GM12878 (cell line): ENCODE data around the gene CTSA. TPM values are rescaled to one million over a fixed set of nuclear protein-coding genes. Genes with fewer than 3 reads are reported as not detected.
A peak's percentile ranks its signal among the peaks of the same experiment; 100 is the strongest.

ENCODE experiments used
- ATAC-seq: fragments of 200-7000 bp; cut with Tn5 transposase; 3 replicates; pipeline ENCODE4 v1.9.1; 2020; ENCODE audit warnings: mild to moderate bottlenecking, moderate library complexity
- BruUV-seq: library from RNA; stranded (reverse); fragments of 400-500 nt; replicated peaks from 2 replicates; lab custom pipeline; 2021; lab: Mats Ljungman, UMichigan
- CTCF ChIA-PET: fragments of 300-600 bp; sonication (Branson Sonifier 250); formaldehyde crosslinking; extraction: SDS; loops from one replicate; lab custom pipeline; 2021; ENCODE audit warnings: inconsistent platforms; lab: Yijun Ruan, JAX
- POLR2A ChIA-PET: fragments of 350-600 bp; formaldehyde crosslinking; extraction: SDS; loops from one replicate; lab custom pipeline; 2021; ENCODE audit warnings: inconsistent platforms; lab: Charles Lee
- RAD21 ChIA-PET: fragments of 300-600 bp; sonication (Branson Sonifier 250); formaldehyde crosslinking; loops from one replicate; lab custom pipeline; 2023; ENCODE audit warnings: antibody characterized with exemption; ENCODE audit not compliant: unreplicated experiment; lab: Charles Lee
- SMC1A ChIA-PET: fragments of 300-600 bp; sonication (Branson Sonifier 250); formaldehyde crosslinking; loops from one replicate; lab custom pipeline; 2023; ENCODE audit not compliant: unreplicated experiment, uncharacterized antibody; lab: Charles Lee
- DNase-seq: peaks from one replicate; pipeline ENCODE4 v3.0.0-alpha.2; 2011; ENCODE audit warnings: low read depth, low spot score
- FAIRE-seq: peaks from 3 replicates; lab custom pipeline; 2011; peaks lifted over from hg19 to GRCh38; lab: Jason Lieb, UNC
- H2AFZ ChIP-seq: 2 replicates; pipeline ENCODE4 v1.6.0; 2011; ENCODE audit warnings: low read depth, low read length, control low read depth; ENCODE audit not compliant: control insufficient read depth
- H3K27ac ChIP-seq: 2 replicates; pipeline ENCODE4 v1.5.1; 2011; ENCODE audit warnings: control low read depth; ENCODE audit not compliant: control insufficient read depth, insufficient read depth
- H3K27me3 ChIP-seq, 2 experiments: replicated peaks in 1 of 2; 2 replicates each; pipeline versions ENCODE4 v1.6.0 to v1.6.1; 2011; ENCODE audit warnings: low read length in 1 of 2; ENCODE audit not compliant: control insufficient read depth in 2 of 2, insufficient read depth in 2 of 2
- H3K36me3 ChIP-seq, 2 experiments: 2 replicates each; pipeline ENCODE4 v1.5.1; 2011; ENCODE audit warnings: low read length in 1 of 2; ENCODE audit not compliant: control insufficient read depth in 2 of 2, insufficient read depth in 2 of 2
- H3K4me1 ChIP-seq: 2 replicates; pipeline ENCODE4 v1.6.1; 2011; ENCODE audit warnings: mild to moderate bottlenecking, low read length, moderate library complexity, mixed read lengths; ENCODE audit not compliant: control insufficient read depth, insufficient read depth
- H3K4me2 ChIP-seq: 2 replicates; pipeline ENCODE4 v1.6.0; 2011; ENCODE audit warnings: control low read depth; ENCODE audit not compliant: control insufficient read depth, insufficient read depth
- H3K4me3 ChIP-seq: fragments of 200-600 bp; sonication (generic); 2 replicates; pipeline ENCODE4 v1.5.1; 2016
- H3K79me2 ChIP-seq: 2 replicates; pipeline ENCODE4 v1.6.0; 2011; ENCODE audit warnings: low read length; ENCODE audit not compliant: control insufficient read depth, insufficient read depth
- H3K9ac ChIP-seq: 2 replicates; pipeline ENCODE4 v1.8.0; 2011; ENCODE audit warnings: low read length, control low read depth, mixed read lengths; ENCODE audit not compliant: control insufficient read depth, insufficient read depth
- H3K9me3 ChIP-seq: replicated peaks from 3 replicates; pipeline ENCODE4 v1.5.1; 2011; ENCODE audit warnings: mild to moderate bottlenecking, low read length; ENCODE audit not compliant: control insufficient read depth, insufficient read depth
- H4K20me1 ChIP-seq: 2 replicates; pipeline ENCODE4 v1.6.0; 2011; ENCODE audit not compliant: control insufficient read depth, insufficient read depth
- CEBPB ChIP-seq, 2 experiments: fragments of 150-350 bp in 1 of 2; IDR thresholded peaks; 2 replicates each; pipeline ENCODE4 v1.6.1; 2012 to 2014; ENCODE audit warnings: low read depth in 2 of 2, low read length in 2 of 2, borderline replicate concordance in 1 of 2, inconsistent platforms in 1 of 2
- CREB1 ChIP-seq: IDR thresholded peaks from 2 replicates; pipeline ENCODE4 v1.6.1; 2012; ENCODE audit warnings: low read depth, mild to moderate bottlenecking, inconsistent platforms
- ETV6 ChIP-seq, 2 experiments: fragments of 450-650 bp in 1 of 2; IDR thresholded peaks in 1 of 2; conservative IDR thresholded peaks in 1 of 2; 2 replicates each; pipeline ENCODE4 v1.6.1; 2014; ENCODE audit warnings: antibody characterized with exemption in 1 of 2, borderline replicate concordance in 1 of 2, low read depth in 1 of 2, mild to moderate bottlenecking in 1 of 2, moderate library complexity in 1 of 2
- MYC ChIP-seq: IDR thresholded peaks from 2 replicates; pipeline ENCODE4 v1.6.1; 2011; ENCODE audit warnings: mild to moderate bottlenecking, low read length, moderate library complexity, inconsistent platforms; ENCODE audit not compliant: insufficient read depth, insufficient replicate concordance, insufficient read length, severe bottlenecking
- POLR2A ChIP-seq: IDR thresholded peaks from 2 replicates; pipeline ENCODE4 v1.6.1; 2011; ENCODE audit warnings: low read depth, mild to moderate bottlenecking, low read length
- TCF12 ChIP-seq: IDR thresholded peaks from 2 replicates; pipeline ENCODE4 v1.6.1; 2011; ENCODE audit warnings: low read depth, mild to moderate bottlenecking, low read length
- WGBS: methylation state at CpG from one replicate; pipeline ENCODE4 v1.1.6; 2016; ENCODE audit warnings: low lambda C conversion rate; ENCODE audit not compliant: insufficient replicate concordance, insufficient coverage; ENCODE audit errors: missing lambda C conversion rate; 5-methylcytosine and 5-hydroxymethylcytosine counted together
- in situ Hi-C: fragments of 300-500 bp; cut with MboI; formaldehyde crosslinking; loops from 9 replicates; pipeline ENCODE4 v1.14.3; 2018; ENCODE audit warnings: mixed read lengths
- intact Hi-C: fragments of 100-400 bp; cut with micrococcal nuclease; formaldehyde crosslinking; loops from one replicate; pipeline ENCODE4 v1.14.2; 2022; ENCODE audit not compliant: unreplicated experiment
- polyA plus RNA-seq, 11 experiments: library from polyadenylated mRNA; depleted of rRNA in 4 of 11; unstranded in 6 of 11; stranded (reverse) in 5 of 11; fragments of >200 nt; fragmentation: Nextera tagmentation in 4 of 11; fragmentation: Illumina TruSeq in 1 of 11; extraction: Ambion mirVana in 4 of 11; extraction: Trizol in 1 of 11; gene quantifications; 1 replicate in 1 of 11; 2 replicates in 10 of 11; pipeline versions ENCODE4 v1.2.1 to v1.2.3, GENCODE V29; 2011 to 2016; ENCODE audit warnings: inconsistent platforms in 2 of 11, missing spikeins in 2 of 11, low read depth in 1 of 11
- total RNA-seq, 4 experiments: library from RNA; depleted of rRNA in 3 of 4; stranded (reverse); fragments of >200 nt in 3 of 4; fragmentation: Illumina TruSeq in 1 of 4; extraction: Trizol in 1 of 4; gene quantifications; 2 replicates each; pipeline versions ENCODE4 v1.2.1 to v1.2.3, GENCODE V29; 2013 to 2021
- TF ChIP-seq, protein P1 (sequence below): fragments of 450-650 bp; IDR thresholded peaks from 2 replicates; pipeline ENCODE4 v1.6.1; 2014; ENCODE audit warnings: mild to moderate bottlenecking
- TF ChIP-seq, protein P2 (sequence below), 3 experiments: IDR thresholded peaks in 2 of 3; conservative IDR thresholded peaks in 1 of 3; 2 replicates each; pipeline ENCODE4 v1.5.1; 2011; ENCODE audit warnings: low read depth in 3 of 3, low read length in 3 of 3, mild to moderate bottlenecking in 3 of 3, control low read depth in 2 of 3, moderate library complexity in 2 of 3, inconsistent platforms in 1 of 3, mixed read lengths in 1 of 3; ENCODE audit not compliant: control insufficient read depth in 2 of 3, insufficient read depth in 1 of 3; ENCODE audit errors: extremely low read depth in 1 of 3
- TF ChIP-seq, protein P3 (sequence below): IDR thresholded peaks from 2 replicates; pipeline ENCODE4 v1.6.1; 2011; ENCODE audit warnings: borderline replicate concordance, low read depth, mild to moderate bottlenecking, moderate library complexity, low read length; ENCODE audit not compliant: insufficient read depth, poor library complexity, severe bottlenecking

CTSA gene
- total and polyA plus RNA-seq, 10 of the 15 experiments (the other 5 are each of a cell fraction or from before 2014, with no cell fraction given), result 7.1 to 67.0 (median 36.2) TPM

DNA sequence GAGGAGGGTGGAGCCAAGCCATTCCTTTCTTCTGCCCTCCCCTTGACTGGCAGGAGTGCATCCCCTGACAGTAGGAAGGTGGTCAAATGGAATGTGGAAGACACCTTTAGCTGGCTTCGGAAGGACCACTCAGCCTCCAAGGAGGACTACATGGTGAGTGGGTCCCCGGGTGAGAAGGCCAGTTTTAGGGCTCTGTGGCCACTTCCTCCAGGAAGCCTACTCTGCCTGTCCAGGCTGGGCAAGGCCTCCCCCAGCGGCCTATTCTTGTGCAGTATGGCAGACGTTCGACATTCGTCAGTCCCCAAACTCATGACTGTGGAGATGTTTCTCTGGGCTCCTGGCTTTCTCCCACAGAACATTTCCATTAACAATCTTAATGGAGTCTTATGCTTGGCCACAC is 52.5 kb downstream of the CTSA start (continued):
- TF ChIP-seq, protein P1, sequence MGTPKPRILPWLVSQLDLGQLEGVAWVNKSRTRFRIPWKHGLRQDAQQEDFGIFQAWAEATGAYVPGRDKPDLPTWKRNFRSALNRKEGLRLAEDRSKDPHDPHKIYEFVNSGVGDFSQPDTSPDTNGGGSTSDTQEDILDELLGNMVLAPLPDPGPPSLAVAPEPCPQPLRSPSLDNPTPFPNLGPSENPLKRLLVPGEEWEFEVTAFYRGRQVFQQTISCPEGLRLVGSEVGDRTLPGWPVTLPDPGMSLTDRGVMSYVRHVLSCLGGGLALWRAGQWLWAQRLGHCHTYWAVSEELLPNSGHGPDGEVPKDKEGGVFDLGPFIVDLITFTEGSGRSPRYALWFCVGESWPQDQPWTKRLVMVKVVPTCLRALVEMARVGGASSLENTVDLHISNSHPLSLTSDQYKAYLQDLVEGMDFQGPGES, result no peak
- TF ChIP-seq, protein P2, sequence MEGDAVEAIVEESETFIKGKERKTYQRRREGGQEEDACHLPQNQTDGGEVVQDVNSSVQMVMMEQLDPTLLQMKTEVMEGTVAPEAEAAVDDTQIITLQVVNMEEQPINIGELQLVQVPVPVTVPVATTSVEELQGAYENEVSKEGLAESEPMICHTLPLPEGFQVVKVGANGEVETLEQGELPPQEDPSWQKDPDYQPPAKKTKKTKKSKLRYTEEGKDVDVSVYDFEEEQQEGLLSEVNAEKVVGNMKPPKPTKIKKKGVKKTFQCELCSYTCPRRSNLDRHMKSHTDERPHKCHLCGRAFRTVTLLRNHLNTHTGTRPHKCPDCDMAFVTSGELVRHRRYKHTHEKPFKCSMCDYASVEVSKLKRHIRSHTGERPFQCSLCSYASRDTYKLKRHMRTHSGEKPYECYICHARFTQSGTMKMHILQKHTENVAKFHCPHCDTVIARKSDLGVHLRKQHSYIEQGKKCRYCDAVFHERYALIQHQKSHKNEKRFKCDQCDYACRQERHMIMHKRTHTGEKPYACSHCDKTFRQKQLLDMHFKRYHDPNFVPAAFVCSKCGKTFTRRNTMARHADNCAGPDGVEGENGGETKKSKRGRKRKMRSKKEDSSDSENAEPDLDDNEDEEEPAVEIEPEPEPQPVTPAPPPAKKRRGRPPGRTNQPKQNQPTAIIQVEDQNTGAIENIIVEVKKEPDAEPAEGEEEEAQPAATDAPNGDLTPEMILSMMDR (IDR thresholded peaks at IDR 0.05 in 2 of 3, conservative IDR thresholded peaks at IDR 0.05 in 1 of 3; ENCODE audit: control insufficient read depth in 2 of 3, extremely low read depth in 1 of 3, insufficient read depth in 1 of 3, low read depth in 3 of 3, low read length in 3 of 3), result no peak
- no peak for TF ChIP-seq TCF12
- TF ChIP-seq CREB1, result no peak
- TF ChIP-seq MYC, result no peak
- TF ChIP-seq, all 136 proteins: peak for 0

DNA sequence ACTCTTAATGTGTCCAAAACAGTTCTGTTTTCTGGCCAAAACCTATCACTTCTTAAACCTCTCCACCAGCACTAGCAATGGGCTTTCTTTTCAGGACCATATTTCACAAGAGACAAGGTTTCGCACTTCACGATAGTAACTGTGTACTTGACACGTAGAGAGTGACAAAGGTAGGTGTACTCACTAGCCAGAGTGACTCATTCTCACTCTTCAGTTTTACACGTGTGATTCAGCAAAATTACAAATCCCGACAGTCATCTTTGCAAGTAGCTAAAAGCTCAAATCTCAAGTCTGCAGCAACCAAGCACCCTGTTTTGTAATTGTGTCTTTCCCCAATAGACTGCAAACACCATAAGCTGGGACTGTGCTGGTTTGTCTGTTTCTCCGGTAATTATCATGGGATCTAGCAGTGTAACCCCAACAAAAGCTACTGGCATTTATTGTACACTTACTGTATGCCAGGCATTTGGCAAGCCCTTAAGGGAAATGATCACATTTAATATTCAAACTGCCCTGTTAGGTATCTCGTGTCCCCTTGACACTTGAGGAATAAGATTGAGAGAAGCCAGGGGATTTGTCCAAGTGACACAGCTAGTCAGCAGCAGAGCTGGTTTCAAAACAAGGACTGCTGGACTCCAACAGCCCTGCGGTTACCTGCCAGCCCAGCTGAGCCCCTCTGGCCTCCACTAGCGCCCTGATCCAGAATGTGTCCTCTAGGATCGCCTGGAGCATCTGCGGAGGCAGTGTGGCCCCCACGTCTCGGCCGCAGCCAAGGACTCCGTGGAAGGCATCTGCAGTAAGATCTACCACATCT is 53.2 kb downstream of the CTSA start:
- Histone ChIP-seq H4K20me1 (no peaks in the 10 kb centered on the region), H3K36me3 (peaks cover 27 to 49% of the 10 kb centered on the region in 2 experiments), H3K4me3 (no peak overlapping the region), H3K27ac (no peak overlapping the region), H3K4me2 (no peak overlapping the region), H3K27me3 (no peaks in the 10 kb centered on the region), H3K9me3 (no peaks in the 10 kb centered on the region), H3K79me2 (no peaks in the 10 kb centered on the region)
- ChIA-PET POLR2A (interaction anchor here (0.5 to 1.4 kb wide), 6 partner anchors 8 to 26 kb away, joined by 3 to 4 read pairs (median 3); no protein-coding TSS in a partner anchor), RAD21 (no interaction called here), CTCF (interaction anchor here (2.2 to 8.0 kb wide), 2 partner anchors 26 to 145 kb away, joined by 7 to 33 read pairs; no protein-coding TSS in a partner anchor)
- intact Hi-C loops, result no loop called here
- no peak for DNase-seq
- WGBS, result 86% methylated on average over 15 of the region's 15 CpGs
- TF ChIP-seq POLR2A, result peak; percentile 52
- TF ChIP-seq CEBPB (IDR thresholded peaks at IDR 0.05; ENCODE audit: borderline replicate concordance in 1 of 2, low read depth in 2 of 2, low read length in 2 of 2), result no peak
- TF ChIP-seq, protein P3, sequence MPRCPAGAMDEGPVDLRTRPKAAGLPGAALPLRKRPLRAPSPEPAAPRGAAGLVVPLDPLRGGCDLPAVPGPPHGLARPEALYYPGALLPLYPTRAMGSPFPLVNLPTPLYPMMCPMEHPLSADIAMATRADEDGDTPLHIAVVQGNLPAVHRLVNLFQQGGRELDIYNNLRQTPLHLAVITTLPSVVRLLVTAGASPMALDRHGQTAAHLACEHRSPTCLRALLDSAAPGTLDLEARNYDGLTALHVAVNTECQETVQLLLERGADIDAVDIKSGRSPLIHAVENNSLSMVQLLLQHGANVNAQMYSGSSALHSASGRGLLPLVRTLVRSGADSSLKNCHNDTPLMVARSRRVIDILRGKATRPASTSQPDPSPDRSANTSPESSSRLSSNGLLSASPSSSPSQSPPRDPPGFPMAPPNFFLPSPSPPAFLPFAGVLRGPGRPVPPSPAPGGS, result peak; percentile 72
- no peak for TF ChIP-seq ETV6 (conservative IDR thresholded peaks at IDR 0.05 in 1 of 2, IDR thresholded peaks at IDR 0.05 in 1 of 2; ENCODE audit: borderline replicate concordance in 1 of 2, low read depth in 1 of 2)
- TF ChIP-seq, all 136 proteins: peak for 2
- BruUV-seq, result no TSS peak
- in situ Hi-C loops, result no loop called here
- ATAC-seq (no peak), FAIRE-seq (no peak)
- Histone ChIP-seq H3K9ac (no peak overlapping the region), H2AFZ (no peak overlapping the region), H3K4me1 (peaks cover 3% of the 10 kb centered on the region; the same call in 1 of the 2 replicates)
- SMC1A ChIA-PET, result interaction anchor here (1.2 to 1.3 kb wide), 2 partner anchors 9 to 26 kb away, joined by 4 to 7 read pairs; no protein-coding TSS in a partner anchor
